ENCODE data around the gene AUTS2.

DNA sequence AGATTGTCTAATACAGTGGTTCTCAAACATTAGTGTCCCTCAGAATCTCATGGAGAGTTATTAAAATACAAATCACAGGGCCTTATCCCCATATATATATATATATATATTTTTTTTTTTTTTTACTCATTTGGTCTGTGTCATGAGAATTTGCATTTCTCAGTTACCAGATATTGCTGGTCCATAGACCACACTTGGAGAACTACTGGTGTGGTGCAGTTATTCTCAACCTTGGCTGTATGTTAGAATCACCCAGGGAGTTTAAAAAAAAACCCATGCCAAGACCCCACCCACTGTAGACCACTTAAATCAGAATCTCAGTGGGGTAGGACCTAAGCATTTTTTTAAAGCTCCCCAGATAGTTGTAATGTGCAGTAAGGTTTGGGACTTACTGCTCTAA is 179.9 kb downstream of the AUTS2 start:
- TF ChIP-seq EZH2 (IDR thresholded peaks at IDR 0.05; ENCODE audit: insufficient read depth, poor library complexity, severe bottlenecking) (no peak), EZH2phosphoT487 (IDR thresholded peaks at IDR 0.05; ENCODE audit: insufficient read depth, low read depth) (no peak)

Measured in GM23248 (cell line).